ENCODE measurements around the gene NHSL1. TPM values are rescaled to one million over a fixed set of nuclear protein-coding genes. Genes with fewer than 3 reads are reported as not detected.

NHSL1 gene
- total and polyA plus RNA-seq, 11 donors, result 13.9 to 103 (median 46.1) TPM

DNA sequence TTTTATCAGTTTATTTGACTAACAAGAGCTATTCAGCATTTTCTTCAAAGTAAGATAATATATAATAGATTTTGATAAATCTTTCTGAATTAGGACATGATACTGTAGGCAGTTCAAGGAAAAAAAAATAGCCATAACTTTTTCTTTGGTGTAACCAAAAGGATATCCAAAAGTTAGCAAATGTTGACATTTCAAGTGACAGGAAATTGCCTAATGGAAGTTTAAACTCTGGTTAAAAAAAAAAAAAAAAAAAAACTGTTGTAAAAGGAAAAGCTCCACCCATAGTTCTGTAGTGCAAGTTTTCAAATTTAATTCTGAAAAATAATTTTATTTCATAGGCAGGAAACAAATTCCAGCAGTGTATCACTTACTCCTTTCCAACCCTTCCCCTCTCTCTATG lies 76.4 kb downstream of the NHSL1 start:
- peaks cover 0 to 58% (median 19%) of the 10 kb centered on the region in 9 donors for H3K36me3 ChIP-seq
- ATAC-seq (no peak), DNase-seq (no peak)
- peak overlapping the region in 4 of 12 donors; percentile 5 to 30 (median 16) for H3K27ac ChIP-seq
- intact Hi-C loops (cut with DNase I), result loop anchor here in 5 of 10 donors (5.0 to 10.0 kb wide), 5 partner anchors 82 to 349 kb away; partner anchors contain the start of gene CCDC28A (in 1 of the 5)
- H3K9me3 ChIP-seq, result peaks cover 0 to 3% (median 0%) of the 10 kb centered on the region in 12 donors
- no peak for TF ChIP-seq POLR2A (IDR thresholded peaks at IDR 0.05)
- TF ChIP-seq CTCF (IDR thresholded peaks at IDR 0.05), result no peak
- peaks cover 0 to 23% (median 5%) of the 10 kb centered on the region in 12 donors for H3K4me1 ChIP-seq
- H3K4me3 ChIP-seq, result no peak overlapping the region
- H3K27me3 ChIP-seq, result no peaks in the 10 kb centered on the region

GRCh38 chr6:138421608-138422007 lies 77.7 kb downstream of the NHSL1 start:
- no peak for ATAC-seq
- TF ChIP-seq POLR2A (IDR thresholded peaks at IDR 0.05) (no peak), CTCF (IDR thresholded peaks at IDR 0.05) (no peak)
- Histone ChIP-seq H3K4me3 (no peak overlapping the region), H3K9me3 (peaks cover 0 to 6% (median 0%) of the 10 kb centered on the region in 12 donors), H3K4me1 (peaks cover 0 to 15% (median 4%) of the 10 kb centered on the region in 12 donors), H3K36me3 (peaks cover 0 to 61% (median 21%) of the 10 kb centered on the region in 9 donors), H3K27ac (no peak overlapping the region), H3K27me3 (no peaks in the 10 kb centered on the region)
- intact Hi-C loops (cut with DNase I), result loop anchor here in 5 of 10 donors (5.0 to 10.0 kb wide), 5 partner anchors 83 to 351 kb away; partner anchors contain the start of gene CCDC28A (in 1 of the 5)
- no peak for DNase-seq
- WGBS, 4 donors, result 91 to 97% (median 94%) methylated on average over 10 of the region's 10 CpGs

GRCh38 chr6:138421089-138421488 lies 78.2 kb downstream of the NHSL1 start:
- H3K9me3 ChIP-seq, result peaks cover 0 to 6% (median 0%) of the 10 kb centered on the region in 12 donors
- TF ChIP-seq POLR2A (IDR thresholded peaks at IDR 0.05), result no peak
- TF ChIP-seq CTCF (IDR thresholded peaks at IDR 0.05), result no peak
- no peak overlapping the region for H3K4me3 ChIP-seq
- H3K27ac ChIP-seq, result no peak overlapping the region
- 75 to 83% (median 80%) methylated on average over 6 of the region's 6 CpGs for WGBS, 4 donors
- DNase-seq, result no peak
- H3K27me3 ChIP-seq, result no peaks in the 10 kb centered on the region
- ATAC-seq, result no peak
- intact Hi-C loops (cut with DNase I), result loop anchor here in 5 of 10 donors (5.0 to 10.0 kb wide), 5 partner anchors 84 to 351 kb away; partner anchors contain the start of gene CCDC28A (in 1 of the 5)
- peaks cover 0 to 60% (median 21%) of the 10 kb centered on the region in 9 donors for H3K36me3 ChIP-seq
- peaks cover 0 to 14% (median 4%) of the 10 kb centered on the region in 12 donors for H3K4me1 ChIP-seq

DNA sequence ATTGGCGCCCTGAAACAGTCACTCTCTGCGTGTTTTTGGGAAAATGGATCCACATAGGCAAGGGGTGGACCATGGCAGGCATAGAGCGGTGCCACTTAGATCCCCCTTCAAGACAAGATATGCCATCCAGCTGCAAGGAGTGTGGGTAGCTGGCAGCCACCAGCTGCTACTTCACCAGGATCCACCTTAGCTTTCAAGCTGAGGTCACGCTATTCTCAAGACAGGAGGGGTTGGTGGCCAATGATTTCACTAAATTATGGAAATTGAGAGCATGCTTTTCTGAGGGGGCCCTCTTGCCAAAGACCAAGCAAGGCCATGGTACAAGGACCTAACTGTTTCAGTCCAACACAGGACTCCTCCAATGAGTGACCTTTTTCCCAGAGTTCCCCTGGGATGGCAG lies 78.9 kb downstream of the NHSL1 start:
- no peaks in the 10 kb centered on the region for H3K27me3 ChIP-seq
- peaks cover 0 to 20% (median 4%) of the 10 kb centered on the region in 12 donors for H3K4me1 ChIP-seq
- intact Hi-C loops (cut with DNase I), result loop anchor here in 5 of 10 donors (5.0 to 10.0 kb wide), 5 partner anchors 84 to 352 kb away; partner anchors contain the start of gene CCDC28A (in 1 of the 5)
- DNase-seq, result no peak
- peaks cover 0 to 65% (median 27%) of the 10 kb centered on the region in 9 donors for H3K36me3 ChIP-seq
- no peak for ATAC-seq
- 93 to 100% (median 98%) methylated on average over 3 to 4 of the region's 4 CpGs for WGBS, 4 donors
- TF ChIP-seq CTCF (IDR thresholded peaks at IDR 0.05), result no peak
- no peak for TF ChIP-seq POLR2A (IDR thresholded peaks at IDR 0.05)
- H3K9me3 ChIP-seq, result peaks cover 0 to 6% (median 0%) of the 10 kb centered on the region in 12 donors
- no peak overlapping the region for H3K27ac ChIP-seq
- H3K4me3 ChIP-seq, result no peak overlapping the region
